ENCODE data around the gene FGFBP2. TPM values are rescaled to one million over a fixed set of nuclear protein-coding genes. Genes with fewer than 3 reads are reported as not detected.

The FGFBP2 gene
- total and polyA plus RNA-seq, 2 experiments from 2014 or later, result 2.2 to 5.2 TPM

DNA sequence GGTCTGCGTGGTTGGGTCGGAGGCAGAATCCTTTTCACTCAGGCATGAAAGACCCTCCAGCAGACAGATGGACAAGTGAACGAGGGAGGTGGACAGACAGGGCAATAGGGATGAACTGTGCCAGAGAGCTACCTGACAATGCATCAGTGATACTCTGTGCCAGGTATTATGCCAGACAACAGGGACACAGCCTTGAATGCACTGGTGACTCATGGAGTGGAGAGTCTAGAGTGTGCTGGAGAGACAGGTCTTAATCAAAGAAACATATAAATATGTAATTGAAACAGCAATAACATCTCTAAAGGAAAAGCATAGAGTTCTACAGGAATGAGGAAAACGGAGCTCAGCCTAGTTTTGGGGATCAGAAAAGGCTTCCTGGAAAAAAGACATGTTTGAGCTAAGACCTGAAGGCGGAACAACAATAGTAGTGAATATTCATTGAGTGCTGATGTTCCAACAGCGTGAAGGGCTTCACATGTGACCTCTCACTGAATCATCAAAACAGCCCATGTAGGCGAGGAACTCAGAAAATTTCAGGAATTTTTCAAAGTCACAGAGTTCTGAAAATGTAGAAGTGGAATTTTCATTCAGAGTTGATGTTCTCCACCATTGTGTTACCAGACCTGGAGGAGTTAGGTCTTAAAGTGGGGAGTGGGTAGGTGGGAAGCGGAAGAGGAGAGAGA lies 20.0 kb upstream of the FGFBP2 start:
- TF ChIP-seq, protein P1, sequence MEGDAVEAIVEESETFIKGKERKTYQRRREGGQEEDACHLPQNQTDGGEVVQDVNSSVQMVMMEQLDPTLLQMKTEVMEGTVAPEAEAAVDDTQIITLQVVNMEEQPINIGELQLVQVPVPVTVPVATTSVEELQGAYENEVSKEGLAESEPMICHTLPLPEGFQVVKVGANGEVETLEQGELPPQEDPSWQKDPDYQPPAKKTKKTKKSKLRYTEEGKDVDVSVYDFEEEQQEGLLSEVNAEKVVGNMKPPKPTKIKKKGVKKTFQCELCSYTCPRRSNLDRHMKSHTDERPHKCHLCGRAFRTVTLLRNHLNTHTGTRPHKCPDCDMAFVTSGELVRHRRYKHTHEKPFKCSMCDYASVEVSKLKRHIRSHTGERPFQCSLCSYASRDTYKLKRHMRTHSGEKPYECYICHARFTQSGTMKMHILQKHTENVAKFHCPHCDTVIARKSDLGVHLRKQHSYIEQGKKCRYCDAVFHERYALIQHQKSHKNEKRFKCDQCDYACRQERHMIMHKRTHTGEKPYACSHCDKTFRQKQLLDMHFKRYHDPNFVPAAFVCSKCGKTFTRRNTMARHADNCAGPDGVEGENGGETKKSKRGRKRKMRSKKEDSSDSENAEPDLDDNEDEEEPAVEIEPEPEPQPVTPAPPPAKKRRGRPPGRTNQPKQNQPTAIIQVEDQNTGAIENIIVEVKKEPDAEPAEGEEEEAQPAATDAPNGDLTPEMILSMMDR (IDR thresholded peaks at IDR 0.05; ENCODE audit: poor library complexity), result no peak
- TF ChIP-seq EZH2phosphoT487 (IDR thresholded peaks at IDR 0.05; ENCODE audit: low read depth, severe bottlenecking, unreplicated experiment), result no peak
- no peak for TF ChIP-seq EZH2 (IDR thresholded peaks at IDR 0.05; ENCODE audit: borderline replicate concordance)

DNA sequence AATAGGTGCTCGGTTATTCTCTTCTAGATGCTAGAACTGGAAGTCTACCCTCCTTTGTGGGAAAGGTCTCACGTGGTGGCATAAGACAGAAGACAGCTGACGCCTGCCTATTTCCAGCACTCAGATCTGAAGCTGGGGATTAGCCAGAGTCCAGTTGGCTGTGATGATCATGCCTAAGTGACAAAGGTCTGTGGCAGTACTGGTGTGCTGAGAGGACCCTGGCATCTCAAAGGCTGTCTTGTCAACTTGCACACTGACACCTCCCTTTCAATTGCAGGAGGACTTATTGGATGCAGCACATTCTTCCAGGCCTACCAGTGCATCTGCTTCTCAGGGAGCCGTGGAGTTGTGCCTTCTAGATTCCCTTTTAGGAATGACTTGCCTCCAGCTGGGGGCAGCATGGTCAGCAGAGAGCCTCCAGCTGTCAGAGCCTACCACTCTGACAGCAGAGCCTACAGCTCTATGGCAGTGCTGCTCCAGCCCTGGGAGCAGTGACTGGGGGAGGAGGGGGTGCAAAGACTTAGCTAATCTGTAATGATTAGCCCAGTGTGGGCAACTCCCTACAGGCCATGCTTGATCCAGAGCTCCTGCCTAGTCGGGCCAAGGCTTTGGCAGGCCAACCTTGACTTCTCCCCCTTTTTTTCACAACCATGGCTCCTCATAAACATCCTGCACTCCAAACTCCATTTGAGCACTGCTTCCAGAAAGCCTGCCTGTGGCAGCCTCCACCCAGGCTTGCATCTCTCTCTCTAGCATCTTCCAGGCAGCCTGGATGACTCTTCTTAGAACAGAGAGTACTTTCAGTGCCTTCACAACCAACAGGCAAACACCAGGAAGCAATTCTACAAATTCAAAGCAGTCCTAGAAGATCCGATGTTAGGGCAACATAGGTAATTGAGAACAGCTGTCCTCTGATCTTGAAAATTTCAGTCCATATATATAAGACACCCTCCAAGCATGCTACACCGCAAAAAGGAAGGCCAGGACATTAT lies 13.8 kb upstream of the FGFBP2 start:
- Histone ChIP-seq H3K36me3 (replicated peaks; ENCODE audit: insufficient read depth, low read depth) (no peaks in the 10 kb centered on the region), H3K9me3 (ENCODE audit: low read depth) (no peaks in the 10 kb centered on the region), H3K4me3 (no peak overlapping the region), H3K4me1 (ENCODE audit: insufficient read depth) (no peaks in the 10 kb centered on the region), H4K20me1 (ENCODE audit: insufficient read depth, poor library complexity, severe bottlenecking) (no peaks in the 10 kb centered on the region), H3K79me2 (no peaks in the 10 kb centered on the region), H3K4me2 (no peak overlapping the region), H2AFZ (no peak overlapping the region), H3K27ac (no peak overlapping the region), H3K27me3 (no peaks in the 10 kb centered on the region), H3K9me2 (replicated peaks; ENCODE audit: insufficient read depth) (no peaks in the 10 kb centered on the region)
- 71% methylated on average over 7 of the region's 7 CpGs for WGBS (ENCODE audit: low lambda C conversion rate, missing lambda C conversion rate)
- TF ChIP-seq, protein P1 (IDR thresholded peaks at IDR 0.05; ENCODE audit: poor library complexity), result no peak
- TF ChIP-seq EZH2phosphoT487 (IDR thresholded peaks at IDR 0.05; ENCODE audit: low read depth, severe bottlenecking, unreplicated experiment), result no peak
- no peak for TF ChIP-seq EZH2 (IDR thresholded peaks at IDR 0.05; ENCODE audit: borderline replicate concordance)
- no peak for DNase-seq (ENCODE audit: low spot score)

More for the DNA sequence above, 20.0 kb upstream of the FGFBP2 start:
- Histone ChIP-seq H3K79me2 (no peaks in the 10 kb centered on the region), H3K9me3 (ENCODE audit: low read depth) (no peaks in the 10 kb centered on the region), H2AFZ (no peak overlapping the region), H4K20me1 (ENCODE audit: insufficient read depth, poor library complexity, severe bottlenecking) (no peaks in the 10 kb centered on the region), H3K9me2 (replicated peaks; ENCODE audit: insufficient read depth) (no peaks in the 10 kb centered on the region), H3K27ac (no peak overlapping the region), H3K36me3 (replicated peaks; ENCODE audit: insufficient read depth, low read depth) (no peaks in the 10 kb centered on the region), H3K4me1 (ENCODE audit: insufficient read depth) (no peaks in the 10 kb centered on the region), H3K27me3 (no peaks in the 10 kb centered on the region), H3K4me3 (no peak overlapping the region), H3K4me2 (no peak overlapping the region)
- 92% methylated on average over 8 of the region's 8 CpGs for WGBS (ENCODE audit: low lambda C conversion rate, missing lambda C conversion rate)
- no peak for DNase-seq (ENCODE audit: low spot score)

DNA sequence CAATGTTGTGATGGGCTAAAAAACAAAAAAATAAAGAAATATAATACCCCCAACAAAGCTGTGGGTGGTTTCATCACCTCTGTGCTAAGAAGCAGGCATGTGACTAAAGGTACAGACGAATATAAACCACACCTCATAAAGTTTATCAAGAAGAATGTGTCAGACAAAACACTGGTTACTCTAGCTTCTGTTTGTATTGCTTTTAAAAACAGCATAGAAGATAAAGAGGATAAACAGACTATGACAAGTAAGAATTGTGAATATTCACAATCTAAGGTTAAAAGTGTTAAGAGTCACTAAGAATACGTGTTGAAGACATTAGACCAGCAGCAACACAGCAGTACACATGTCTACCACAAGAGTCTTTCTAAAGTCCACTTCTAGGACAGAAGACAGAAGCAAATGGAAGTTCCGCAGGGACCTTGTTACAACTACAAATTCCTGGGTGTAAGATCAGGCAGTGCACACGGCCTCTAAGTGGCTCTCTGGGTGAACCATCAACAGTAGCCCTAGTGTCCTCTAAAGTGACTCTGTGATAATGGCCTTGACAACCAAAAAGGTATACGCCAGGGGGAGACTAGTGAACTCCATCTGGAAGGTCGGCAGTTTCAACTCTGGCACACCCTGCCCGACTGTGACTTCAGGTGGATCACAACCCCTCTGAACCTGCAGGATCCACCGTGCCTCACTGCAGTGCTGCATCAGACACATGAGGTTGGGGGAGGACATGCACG lies 8.3 kb upstream of the FGFBP2 start:
- no peaks in the 10 kb centered on the region for H3K27me3 ChIP-seq
- DNase-seq (ENCODE audit: low spot score), result no peak
- no peaks in the 10 kb centered on the region for H4K20me1 ChIP-seq (ENCODE audit: insufficient read depth, poor library complexity, severe bottlenecking)
- TF ChIP-seq EZH2phosphoT487 (IDR thresholded peaks at IDR 0.05; ENCODE audit: low read depth, severe bottlenecking, unreplicated experiment) (no peak), EZH2 (IDR thresholded peaks at IDR 0.05; ENCODE audit: borderline replicate concordance) (no peak)
- TF ChIP-seq, protein P1 (IDR thresholded peaks at IDR 0.05; ENCODE audit: poor library complexity), result no peak
- 88% methylated on average over 9 of the region's 9 CpGs for WGBS (ENCODE audit: low lambda C conversion rate, missing lambda C conversion rate)
- no peak overlapping the region for H3K4me3 ChIP-seq
- H3K79me2 ChIP-seq, result no peaks in the 10 kb centered on the region
- no peaks in the 10 kb centered on the region for H3K36me3 ChIP-seq (replicated peaks; ENCODE audit: insufficient read depth, low read depth)
- no peaks in the 10 kb centered on the region for H3K4me1 ChIP-seq (ENCODE audit: insufficient read depth)
- H2AFZ ChIP-seq, result no peak overlapping the region
- no peak overlapping the region for H3K27ac ChIP-seq
- no peaks in the 10 kb centered on the region for H3K9me2 ChIP-seq (replicated peaks; ENCODE audit: insufficient read depth)
- H3K9me3 ChIP-seq (ENCODE audit: low read depth), result no peaks in the 10 kb centered on the region
- no peak overlapping the region for H3K4me2 ChIP-seq

Data from hepatocyte (in vitro differentiated cells).